Measurements from ENCODE around the gene BLOC1S1. TPM values are rescaled to one million over a fixed set of nuclear protein-coding genes. Genes with fewer than 3 reads are reported as not detected.
A peak's percentile ranks its signal among the peaks of the same experiment; 100 is the strongest.

Gene BLOC1S1
- total and polyA plus RNA-seq, 9 of the 15 experiments (the other 6 are each of a cell fraction or from before 2014, with no cell fraction given), result 75.2 to 161 (median 98.8) TPM

GRCh38 chr12:55722948-55723347, 7.1 kb downstream of the BLOC1S1 start:
- ATAC-seq (no peak), DNase-seq (ENCODE audit: extremely low read depth in 1 of 4, low spot score in 3 of 4) (no peak), FAIRE-seq (no peak)
- H3K4me3 ChIP-seq, result no peak overlapping the region
- no TSS peak for BruUV-seq (replicated peaks)
- in situ Hi-C loops (cut with MboI), result no loop called here
- no peaks in the 10 kb centered on the region for H3K9me3 ChIP-seq (replicated peaks; ENCODE audit: control insufficient read depth, insufficient read depth, low read depth, low read length)
- ChIA-PET CTCF (ENCODE audit: low intra/inter-chr PET ratio) (interaction anchor here (1.0 kb wide), 1 partner anchor 74 kb away, joined by 4 read pairs; no protein-coding TSS in a partner anchor), POLR2A (interaction anchor here (0.8 to 1.5 kb wide), 3 partner anchors 10 to 76 kb away, joined by 3 to 5 read pairs (median 3); no protein-coding TSS in a partner anchor)
- H2AFZ ChIP-seq (ENCODE audit: low read depth, low read length), result no peak overlapping the region
- H3K9me1 ChIP-seq (ENCODE audit: control insufficient read depth, insufficient read depth, low read length), result no peaks in the 10 kb centered on the region
- no peaks in the 10 kb centered on the region for H3K27me3 ChIP-seq (ENCODE audit: control insufficient read depth in 2 of 2, insufficient read depth in 2 of 2, low read length in 2 of 2)
- no peak overlapping the region for H3K4me2 ChIP-seq (ENCODE audit: insufficient read depth, low read length)
- peaks cover 42% of the 10 kb centered on the region for H3K36me3 ChIP-seq (ENCODE audit: control insufficient read depth, insufficient read depth, low read length)
- peaks cover 22% of the 10 kb centered on the region; the same call in 1 of the 2 replicates for H4K20me1 ChIP-seq (replicated peaks; ENCODE audit: control insufficient read depth, insufficient read depth, low read length)
- H3K27ac ChIP-seq (ENCODE audit: extremely low read depth, low read depth, low read length), result no peak overlapping the region
- TF ChIP-seq MAFK (IDR thresholded peaks at IDR 0.05; ENCODE audit: low read length) (no peak), TCFL5 (CRISPR knock-in tag; conservative IDR thresholded peaks at IDR 0.05) (no peak), ELF1 (tag; IDR thresholded peaks at IDR 0.05) (no peak), JUND (IDR thresholded peaks at IDR 0.05; ENCODE audit: borderline replicate concordance, low read depth, low read length) (no peak), JUND (tag; IDR thresholded peaks at IDR 0.05; ENCODE audit: borderline replicate concordance, low read depth, low read length) (no peak), POLR2G (IDR thresholded peaks at IDR 0.05; ENCODE audit: low read depth, low read length) (peak; percentile 29; the same call in 1 of the 2 replicates)
- peaks cover 15% of the 10 kb centered on the region for H3K79me2 ChIP-seq (ENCODE audit: control insufficient read depth, insufficient read depth, low read length)
- WGBS (ENCODE audit: insufficient coverage, low coverage, missing lambda C conversion rate), result 96% methylated on average over 8 of the region's 8 CpGs
- H3K4me1 ChIP-seq (replicated peaks in 1 of 2; ENCODE audit: control insufficient read depth in 2 of 2, insufficient read depth in 2 of 2, low read length in 2 of 2), result peaks cover 13 to 31% of the 10 kb centered on the region in 2 experiments; a peak in 4 of 5 replicates
- no peak overlapping the region for H3K9ac ChIP-seq (ENCODE audit: insufficient read depth in 1 of 2, low read depth in 2 of 2, low read length in 2 of 2)
- intact Hi-C loops (cut with micrococcal nuclease), result loop anchor here (1.0 kb wide), 1 partner anchor 64 kb away; no protein-coding TSS in a partner anchor
